ENCODE data around the gene IL1RL2. TPM values are rescaled to one million over a fixed set of nuclear protein-coding genes. Genes with fewer than 3 reads are reported as not detected.

IL1RL2 gene
- total RNA-seq, 4 donors from 2014 or later, result 12.7 to 21.9 (median 18.5) TPM

DNA sequence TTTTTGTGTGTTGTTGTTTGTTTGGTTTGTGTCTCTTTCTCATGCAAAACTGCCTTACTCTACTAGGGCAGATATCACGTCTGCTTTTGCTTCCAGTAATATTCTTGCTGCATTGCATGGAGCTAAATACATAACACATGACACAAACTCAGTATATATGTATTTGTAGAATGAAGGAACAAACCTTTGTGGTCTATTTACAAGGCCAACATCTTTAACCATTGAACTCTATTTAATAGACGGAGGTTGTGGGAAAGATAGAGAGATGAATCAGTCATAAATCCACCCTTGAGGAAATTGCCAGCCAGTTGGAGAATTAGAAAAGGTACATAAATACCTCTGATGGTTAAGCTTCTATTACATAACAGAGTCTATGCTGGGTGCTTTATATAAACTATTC, 98.5 kb downstream of the IL1RL2 start:
- no peak overlapping the region for H3K4me3 ChIP-seq (ENCODE audit: low read depth, poor library complexity, severe bottlenecking)
- DNase-seq (ENCODE audit: low spot score in 2 of 2), result no peak
- WGBS, 2 donors, result 75 to 83% methylated on average over 2 of the region's 2 CpGs
- intact Hi-C loops (cut with DNase I; ENCODE audit: low total_unique reads), result no loop called here
- no peak for TF ChIP-seq POLR2A (IDR thresholded peaks at IDR 0.05)
- TF ChIP-seq, protein P1, sequence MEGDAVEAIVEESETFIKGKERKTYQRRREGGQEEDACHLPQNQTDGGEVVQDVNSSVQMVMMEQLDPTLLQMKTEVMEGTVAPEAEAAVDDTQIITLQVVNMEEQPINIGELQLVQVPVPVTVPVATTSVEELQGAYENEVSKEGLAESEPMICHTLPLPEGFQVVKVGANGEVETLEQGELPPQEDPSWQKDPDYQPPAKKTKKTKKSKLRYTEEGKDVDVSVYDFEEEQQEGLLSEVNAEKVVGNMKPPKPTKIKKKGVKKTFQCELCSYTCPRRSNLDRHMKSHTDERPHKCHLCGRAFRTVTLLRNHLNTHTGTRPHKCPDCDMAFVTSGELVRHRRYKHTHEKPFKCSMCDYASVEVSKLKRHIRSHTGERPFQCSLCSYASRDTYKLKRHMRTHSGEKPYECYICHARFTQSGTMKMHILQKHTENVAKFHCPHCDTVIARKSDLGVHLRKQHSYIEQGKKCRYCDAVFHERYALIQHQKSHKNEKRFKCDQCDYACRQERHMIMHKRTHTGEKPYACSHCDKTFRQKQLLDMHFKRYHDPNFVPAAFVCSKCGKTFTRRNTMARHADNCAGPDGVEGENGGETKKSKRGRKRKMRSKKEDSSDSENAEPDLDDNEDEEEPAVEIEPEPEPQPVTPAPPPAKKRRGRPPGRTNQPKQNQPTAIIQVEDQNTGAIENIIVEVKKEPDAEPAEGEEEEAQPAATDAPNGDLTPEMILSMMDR (IDR thresholded peaks at IDR 0.05), result no peak

DNA sequence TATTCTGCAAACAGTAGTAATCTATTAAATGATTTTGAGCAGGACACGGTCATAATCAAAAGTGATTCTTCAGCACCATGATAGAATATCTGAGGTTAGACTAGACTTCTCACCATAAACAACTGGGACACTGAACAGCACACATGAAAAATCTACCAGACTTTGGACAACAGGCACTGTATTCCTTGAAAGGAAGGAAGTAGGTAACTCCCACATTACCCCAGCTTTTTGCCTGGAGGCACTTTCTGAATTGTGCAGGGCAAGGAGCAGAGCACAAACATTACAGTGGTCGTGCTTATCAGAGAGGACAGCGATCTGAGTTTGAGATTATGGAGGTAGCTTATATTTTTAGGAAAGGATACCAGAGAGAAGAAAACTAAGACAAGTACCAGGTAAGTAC, 99.2 kb downstream of the IL1RL2 start:
- TF ChIP-seq, protein P1 (IDR thresholded peaks at IDR 0.05), result no peak
- 70 to 79% methylated on average over 3 of the region's 3 CpGs for WGBS, 2 donors
- no peak overlapping the region for H3K4me3 ChIP-seq (ENCODE audit: low read depth, poor library complexity, severe bottlenecking)
- intact Hi-C loops (cut with DNase I; ENCODE audit: low total_unique reads), result no loop called here
- no peak for DNase-seq (ENCODE audit: low spot score in 2 of 2)

DNA sequence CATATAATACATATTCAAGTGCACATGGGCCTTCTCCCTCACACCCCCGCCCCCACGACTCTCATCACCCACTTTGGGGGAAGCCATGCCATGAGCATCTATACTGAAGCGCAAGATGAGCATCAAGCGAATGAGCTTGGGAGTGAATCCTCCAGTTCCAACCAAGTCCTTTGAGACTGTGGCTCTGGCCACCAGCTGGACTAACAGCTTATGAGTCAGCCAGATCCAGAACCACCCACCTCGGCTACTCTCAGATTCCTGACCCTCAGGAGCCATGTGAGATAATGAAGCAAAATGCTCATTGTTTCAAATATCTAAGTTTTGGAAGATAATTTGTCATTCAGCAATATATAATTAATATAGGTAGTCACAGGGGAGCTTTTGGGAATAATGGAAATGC, 102.3 kb downstream of the IL1RL2 start:
- no peak overlapping the region for H3K4me3 ChIP-seq (ENCODE audit: low read depth, poor library complexity, severe bottlenecking)
- intact Hi-C loops (cut with DNase I; ENCODE audit: low total_unique reads), result no loop called here
- DNase-seq (ENCODE audit: low spot score in 2 of 2), result no peak
- WGBS, 2 donors, result 79 to 88% methylated on average over 5 of the region's 5 CpGs
- TF ChIP-seq, protein P1 (IDR thresholded peaks at IDR 0.05), result no peak
- no peak for TF ChIP-seq POLR2A (IDR thresholded peaks at IDR 0.05)

Other genes with a start within 250 kb of the IL1RL2 start
- 100 to 1,000 TPM in 1 of 4 donors, 10 to 100 TPM in 3; 58.4 to 106 (median 68.7) TPM for gene IL1R2, start 195.1 kb upstream of the IL1RL2 start, total RNA-seq
- gene IL1R1, start 44.3 kb upstream of the IL1RL2 start, total RNA-seq, result 10 to 100 TPM; 43.2 to 92.9 (median 53.0) TPM
- gene IL1RL1, start 124.5 kb downstream of the IL1RL2 start, total RNA-seq, result 1 to 10 TPM in 3 of 4 donors, under 1 TPM in 1; 0.88 to 5.8 (median 1.9) TPM
- 1 to 10 TPM; 1.6 to 3.6 (median 2.6) TPM for gene IL18R1, start 168.8 kb downstream of the IL1RL2 start, total RNA-seq
- gene IL18RAP, start 236.1 kb downstream of the IL1RL2 start, total RNA-seq, result under 1 TPM in 3 of 4 donors, not detected in 1; 0.21 to 0.39 (median 0.23) TPM

Data from lower leg skin (tissue), 4 donors.